Left lung (tissue), 10 donors: ENCODE measurements around the gene CACNA1D. TPM values are rescaled to one million over a fixed set of nuclear protein-coding genes. Genes with fewer than 3 reads are reported as not detected.

ENCODE experiments used
- ATAC-seq: fragments of 200-7000 bp; cut with Tn5 transposase; one replicate; pipeline ENCODE4 v1.9.1; 2020; ENCODE audit warnings: moderate library complexity
- DNase-seq, 4 donors: peaks; one replicate each; pipeline ENCODE4 v3.0.0-alpha.2; 2013 to 2020
- H3K27ac ChIP-seq, 2 donors: fragments of 200-600 bp; sonication (generic) in 1 of 2; one replicate each; pipeline versions ENCODE4 v1.5.0 to v1.8.0; 2020 to 2021
- H3K27me3 ChIP-seq, 2 donors: fragments of 200-600 bp; sonication (generic) in 1 of 2; one replicate each; pipeline versions ENCODE4 v1.5.0 to v1.8.0; 2020 to 2021
- H3K36me3 ChIP-seq, 2 donors: fragments of 200-600 bp; sonication (generic) in 1 of 2; one replicate each; pipeline versions ENCODE4 v1.5.0 to v1.8.0; 2020 to 2021
- H3K4me1 ChIP-seq, 2 donors: fragments of 200-600 bp; one replicate each; pipeline ENCODE4 v1.8.0; 2021
- H3K4me3 ChIP-seq, 2 donors: fragments of 200-600 bp; sonication (generic) in 1 of 2; one replicate each; pipeline versions ENCODE4 v1.5.0 to v1.8.0; 2020 to 2021; ENCODE audit warnings: mild to moderate bottlenecking in 1 of 2
- H3K9me3 ChIP-seq, 2 donors: fragments of 200-600 bp; sonication (generic) in 1 of 2; one replicate each; pipeline versions ENCODE4 v1.5.0 to v1.8.0; 2020 to 2021
- CTCF ChIP-seq, 2 donors: fragments of 200-600 bp; sonication (generic) in 1 of 2; IDR thresholded peaks; one replicate each; pipeline versions ENCODE4 v1.5.0 to v1.8.0; 2021; ENCODE audit warnings: antibody characterized with exemption in 2 of 2
- intact Hi-C, 2 donors: fragments of 100-400 bp; cut with DNase I; formaldehyde crosslinking; loops; one replicate each; pipeline versions ENCODE4 v1.11.2 to v1.14.2; 2022
- polyA plus RNA-seq, 6 donors: library from polyadenylated mRNA; unstranded; fragments of 120-200 nt; gene quantifications; one replicate each; pipeline ENCODE4 v1.2.1, GENCODE V29; 2013; ENCODE audit not compliant: insufficient read length in 6 of 6
- total RNA-seq, 2 donors: library from RNA; stranded (reverse); fragmentation: NEBNext Ultra II Directional; extraction: Animal tissue kit (Norgen Biotek cat#: 25700); gene quantifications; one replicate each; pipeline ENCODE4 v1.2.1, GENCODE V29; 2021
- donor health status: DM: no; HTN: yes; CAD: no.
- donor health status: DM: no; HTN: no; CAD: no.

CACNA1D gene
- total and polyA plus RNA-seq, 8 donors: 32.6 to 78.2 (median 56.2) TPM

GRCh38 chr3:53500165-53500777 lies 5.9 kb downstream of the CACNA1D start:
- DNase-seq (no peak), ATAC-seq (peak; percentile 85)
- Histone ChIP-seq H3K4me1 (peaks cover 10 to 14% of the 10 kb centered on the region in 2 donors), H3K27me3 (peaks cover 0 to 37% of the 10 kb centered on the region in 2 donors), H3K9me3 (no peaks in the 10 kb centered on the region), H3K36me3 (no peaks in the 10 kb centered on the region), H3K4me3 (no peak overlapping the region), H3K27ac (no peak overlapping the region)
- no peak for TF ChIP-seq CTCF (IDR thresholded peaks at IDR 0.05)
- intact Hi-C loops: no loop called here

GRCh38 chr3:53501178-53501577 lies 6.8 kb downstream of the CACNA1D start:
- intact Hi-C loops: no loop called here
- no peaks in the 10 kb centered on the region for H3K9me3 ChIP-seq
- ATAC-seq: peak; percentile 35
- H3K4me3 ChIP-seq: no peak overlapping the region
- H3K27ac ChIP-seq: peak overlapping the region in 1 of 2 donors; percentile 13
- H3K36me3 ChIP-seq: no peaks in the 10 kb centered on the region
- H3K4me1 ChIP-seq: peaks cover 7 to 10% of the 10 kb centered on the region in 2 donors
- peaks cover 0 to 28% of the 10 kb centered on the region in 2 donors for H3K27me3 ChIP-seq
- no peak for TF ChIP-seq CTCF (IDR thresholded peaks at IDR 0.05)
- no peak for DNase-seq

- H3K27ac ChIP-seq: no peak overlapping the region
- no peak for DNase-seq
These were observed 8.3 kb downstream of the CACNA1D start for GRCh38 chr3:53502737-53503136.

GRCh38 chr3:53503195-53503594 lies 8.8 kb downstream of the CACNA1D start:
- DNase-seq (no peak), ATAC-seq (no peak)
- no peak for TF ChIP-seq CTCF (IDR thresholded peaks at IDR 0.05)
- Histone ChIP-seq H3K27ac (no peak overlapping the region), H3K4me3 (no peak overlapping the region), H3K36me3 (no peaks in the 10 kb centered on the region), H3K27me3 (peaks cover 0 to 8% of the 10 kb centered on the region in 2 donors), H3K4me1 (peaks cover 7% of the 10 kb centered on the region in 2 donors), H3K9me3 (no peaks in the 10 kb centered on the region)
- intact Hi-C loops: no loop called here

More at GRCh38 chr3:53502737-53503136, 8.3 kb downstream of the CACNA1D start:
- no peak for ATAC-seq
- intact Hi-C loops: no loop called here
- TF ChIP-seq CTCF (IDR thresholded peaks at IDR 0.05): no peak
- Histone ChIP-seq H3K27me3 (peaks cover 0 to 13% of the 10 kb centered on the region in 2 donors), H3K36me3 (no peaks in the 10 kb centered on the region), H3K9me3 (no peaks in the 10 kb centered on the region), H3K4me1 (peaks cover 7 to 9% of the 10 kb centered on the region in 2 donors), H3K4me3 (no peak overlapping the region)

- TF ChIP-seq CTCF (IDR thresholded peaks at IDR 0.05): no peak
- H3K27ac ChIP-seq: no peak overlapping the region
- ATAC-seq: no peak
These were observed 11.8 kb downstream of the CACNA1D start for GRCh38 chr3:53506110-53506762.

More at GRCh38 chr3:53506110-53506762, 11.8 kb downstream of the CACNA1D start:
- Histone ChIP-seq H3K27me3 (peaks cover 0 to 11% of the 10 kb centered on the region in 2 donors), H3K9me3 (no peaks in the 10 kb centered on the region), H3K4me3 (no peak overlapping the region), H3K4me1 (no peaks in the 10 kb centered on the region), H3K36me3 (no peaks in the 10 kb centered on the region)
- intact Hi-C loops: no loop called here
- no peak for DNase-seq
